H1 (cell line): Measurements from ENCODE around the gene ZBTB7A. TPM values are rescaled to one million over a fixed set of nuclear protein-coding genes. Genes with fewer than 3 reads are reported as not detected.

Source experiments
- CHD1 ChIP-seq: IDR thresholded peaks from 2 replicates; pipeline ENCODE4 v1.6.1; 2012; ENCODE audit warnings: low read depth, low read length, improper control_type of control experiment
- CTCF ChIP-seq, 3 experiments: IDR thresholded peaks; 1 replicate in 2 of 3; 2 replicates in 1 of 3; pipeline versions ENCODE4 v1.5.1 to v1.6.1; 2011; ENCODE audit warnings: low read length in 3 of 3, mild to moderate bottlenecking in 3 of 3, inconsistent platforms in 2 of 3, low read depth in 1 of 3, moderate library complexity in 1 of 3; ENCODE audit not compliant: insufficient read depth in 1 of 3; ENCODE audit errors: control extremely low read depth in 1 of 3
- EGR1 ChIP-seq: IDR thresholded peaks from 2 replicates; pipeline ENCODE4 v1.6.1; 2011; ENCODE audit warnings: low read depth, low read length, borderline replicate concordance
- KDM1A ChIP-seq: fragments of 200-600, 300-600 bp; sonication (generic); IDR thresholded peaks from 2 replicates; pipeline ENCODE4 v1.7.1; 2016; ENCODE audit warnings: mild to moderate bottlenecking, low read length, borderline replicate concordance
- PHF8 ChIP-seq: fragments of 200-600 bp; sonication (generic); conservative IDR thresholded peaks from 2 replicates; pipeline ENCODE4 v1.7.1; 2012; ENCODE audit warnings: low read depth, mild to moderate bottlenecking, inconsistent platforms, low read length, moderate library complexity
- RXRA ChIP-seq: IDR thresholded peaks from 2 replicates; pipeline ENCODE4 v1.6.1; 2011; ENCODE audit warnings: low read depth, mild to moderate bottlenecking, low read length, moderate library complexity; ENCODE audit not compliant: insufficient read depth
- SP1 ChIP-seq: IDR thresholded peaks from 2 replicates; pipeline ENCODE4 v1.6.1; 2011; ENCODE audit warnings: low read depth, low read length
- TCF12 ChIP-seq: IDR thresholded peaks from 2 replicates; pipeline ENCODE4 v1.6.1; 2011; ENCODE audit warnings: low read depth, mild to moderate bottlenecking, low read length
- polyA plus RNA-seq, 7 experiments: library from polyadenylated mRNA; depleted of rRNA in 3 of 7; stranded (reverse) in 5 of 7; unstranded in 2 of 7; fragments of >200 nt in 5 of 7; fragments of 200-250 nt in 2 of 7; gene quantifications; 1 replicate in 5 of 7; 2 replicates in 1 of 7; 4 replicates in 1 of 7; pipeline versions ENCODE4 v1.2.1 to v1.2.3, GENCODE V29; 2011 to 2013; ENCODE audit warnings: missing spikeins in 2 of 7, mixed read lengths in 2 of 7
- total RNA-seq: library from RNA; stranded (reverse); fragmentation: NEBNext Ultra II Directional; extraction: Animal tissue kit (Norgen Biotek cat#: 25700); gene quantifications from 2 replicates; pipeline ENCODE4 v1.2.1, GENCODE V29; 2021
- TF ChIP-seq, protein P1 (sequence below): fragments of 300-600 bp; sonication (generic); IDR thresholded peaks from 2 replicates; pipeline ENCODE4 v1.7.1; 2012; ENCODE audit warnings: low read length, moderate library complexity, mild to moderate bottlenecking, inconsistent platforms; ENCODE audit not compliant: insufficient replicate concordance

The ZBTB7A gene
- total and polyA plus RNA-seq, 2 of the 8 experiments (the other 6 are each of a cell fraction or from before 2014, with no cell fraction given) = 5.6 to 17.8 TPM

GRCh38 chr19:4066176-4066606, 508 bp downstream of the ZBTB7A start (continued):
- TF ChIP-seq, protein P1, sequence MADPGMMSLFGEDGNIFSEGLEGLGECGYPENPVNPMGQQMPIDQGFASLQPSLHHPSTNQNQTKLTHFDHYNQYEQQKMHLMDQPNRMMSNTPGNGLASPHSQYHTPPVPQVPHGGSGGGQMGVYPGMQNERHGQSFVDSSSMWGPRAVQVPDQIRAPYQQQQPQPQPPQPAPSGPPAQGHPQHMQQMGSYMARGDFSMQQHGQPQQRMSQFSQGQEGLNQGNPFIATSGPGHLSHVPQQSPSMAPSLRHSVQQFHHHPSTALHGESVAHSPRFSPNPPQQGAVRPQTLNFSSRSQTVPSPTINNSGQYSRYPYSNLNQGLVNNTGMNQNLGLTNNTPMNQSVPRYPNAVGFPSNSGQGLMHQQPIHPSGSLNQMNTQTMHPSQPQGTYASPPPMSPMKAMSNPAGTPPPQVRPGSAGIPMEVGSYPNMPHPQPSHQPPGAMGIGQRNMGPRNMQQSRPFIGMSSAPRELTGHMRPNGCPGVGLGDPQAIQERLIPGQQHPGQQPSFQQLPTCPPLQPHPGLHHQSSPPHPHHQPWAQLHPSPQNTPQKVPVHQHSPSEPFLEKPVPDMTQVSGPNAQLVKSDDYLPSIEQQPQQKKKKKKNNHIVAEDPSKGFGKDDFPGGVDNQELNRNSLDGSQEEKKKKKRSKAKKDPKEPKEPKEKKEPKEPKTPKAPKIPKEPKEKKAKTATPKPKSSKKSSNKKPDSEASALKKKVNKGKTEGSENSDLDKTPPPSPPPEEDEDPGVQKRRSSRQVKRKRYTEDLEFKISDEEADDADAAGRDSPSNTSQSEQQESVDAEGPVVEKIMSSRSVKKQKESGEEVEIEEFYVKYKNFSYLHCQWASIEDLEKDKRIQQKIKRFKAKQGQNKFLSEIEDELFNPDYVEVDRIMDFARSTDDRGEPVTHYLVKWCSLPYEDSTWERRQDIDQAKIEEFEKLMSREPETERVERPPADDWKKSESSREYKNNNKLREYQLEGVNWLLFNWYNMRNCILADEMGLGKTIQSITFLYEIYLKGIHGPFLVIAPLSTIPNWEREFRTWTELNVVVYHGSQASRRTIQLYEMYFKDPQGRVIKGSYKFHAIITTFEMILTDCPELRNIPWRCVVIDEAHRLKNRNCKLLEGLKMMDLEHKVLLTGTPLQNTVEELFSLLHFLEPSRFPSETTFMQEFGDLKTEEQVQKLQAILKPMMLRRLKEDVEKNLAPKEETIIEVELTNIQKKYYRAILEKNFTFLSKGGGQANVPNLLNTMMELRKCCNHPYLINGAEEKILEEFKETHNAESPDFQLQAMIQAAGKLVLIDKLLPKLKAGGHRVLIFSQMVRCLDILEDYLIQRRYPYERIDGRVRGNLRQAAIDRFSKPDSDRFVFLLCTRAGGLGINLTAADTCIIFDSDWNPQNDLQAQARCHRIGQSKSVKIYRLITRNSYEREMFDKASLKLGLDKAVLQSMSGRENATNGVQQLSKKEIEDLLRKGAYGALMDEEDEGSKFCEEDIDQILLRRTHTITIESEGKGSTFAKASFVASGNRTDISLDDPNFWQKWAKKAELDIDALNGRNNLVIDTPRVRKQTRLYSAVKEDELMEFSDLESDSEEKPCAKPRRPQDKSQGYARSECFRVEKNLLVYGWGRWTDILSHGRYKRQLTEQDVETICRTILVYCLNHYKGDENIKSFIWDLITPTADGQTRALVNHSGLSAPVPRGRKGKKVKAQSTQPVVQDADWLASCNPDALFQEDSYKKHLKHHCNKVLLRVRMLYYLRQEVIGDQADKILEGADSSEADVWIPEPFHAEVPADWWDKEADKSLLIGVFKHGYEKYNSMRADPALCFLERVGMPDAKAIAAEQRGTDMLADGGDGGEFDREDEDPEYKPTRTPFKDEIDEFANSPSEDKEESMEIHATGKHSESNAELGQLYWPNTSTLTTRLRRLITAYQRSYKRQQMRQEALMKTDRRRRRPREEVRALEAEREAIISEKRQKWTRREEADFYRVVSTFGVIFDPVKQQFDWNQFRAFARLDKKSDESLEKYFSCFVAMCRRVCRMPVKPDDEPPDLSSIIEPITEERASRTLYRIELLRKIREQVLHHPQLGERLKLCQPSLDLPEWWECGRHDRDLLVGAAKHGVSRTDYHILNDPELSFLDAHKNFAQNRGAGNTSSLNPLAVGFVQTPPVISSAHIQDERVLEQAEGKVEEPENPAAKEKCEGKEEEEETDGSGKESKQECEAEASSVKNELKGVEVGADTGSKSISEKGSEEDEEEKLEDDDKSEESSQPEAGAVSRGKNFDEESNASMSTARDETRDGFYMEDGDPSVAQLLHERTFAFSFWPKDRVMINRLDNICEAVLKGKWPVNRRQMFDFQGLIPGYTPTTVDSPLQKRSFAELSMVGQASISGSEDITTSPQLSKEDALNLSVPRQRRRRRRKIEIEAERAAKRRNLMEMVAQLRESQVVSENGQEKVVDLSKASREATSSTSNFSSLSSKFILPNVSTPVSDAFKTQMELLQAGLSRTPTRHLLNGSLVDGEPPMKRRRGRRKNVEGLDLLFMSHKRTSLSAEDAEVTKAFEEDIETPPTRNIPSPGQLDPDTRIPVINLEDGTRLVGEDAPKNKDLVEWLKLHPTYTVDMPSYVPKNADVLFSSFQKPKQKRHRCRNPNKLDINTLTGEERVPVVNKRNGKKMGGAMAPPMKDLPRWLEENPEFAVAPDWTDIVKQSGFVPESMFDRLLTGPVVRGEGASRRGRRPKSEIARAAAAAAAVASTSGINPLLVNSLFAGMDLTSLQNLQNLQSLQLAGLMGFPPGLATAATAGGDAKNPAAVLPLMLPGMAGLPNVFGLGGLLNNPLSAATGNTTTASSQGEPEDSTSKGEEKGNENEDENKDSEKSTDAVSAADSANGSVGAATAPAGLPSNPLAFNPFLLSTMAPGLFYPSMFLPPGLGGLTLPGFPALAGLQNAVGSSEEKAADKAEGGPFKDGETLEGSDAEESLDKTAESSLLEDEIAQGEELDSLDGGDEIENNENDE = no peak
- TF ChIP-seq TCF12 = no peak
- no peak for TF ChIP-seq CHD1
- no peak for TF ChIP-seq SP1
- peak; percentile 30; the same call in 1 of the 2 replicates for TF ChIP-seq PHF8
- TF ChIP-seq RXRA = no peak
- TF ChIP-seq EGR1 = no peak
- no peak for TF ChIP-seq CTCF (IDR thresholded peaks at IDR 0.05; ENCODE audit: control extremely low read depth in 1 of 3, insufficient read depth in 1 of 3, low read depth in 1 of 3, low read length in 3 of 3)
- TF ChIP-seq KDM1A = peak; percentile 64; the same call in 1 of the 2 replicates
